Activated CD8-positive, alpha-beta memory T cell treated with anti-CD3 and anti-CD28 coated beads, Interleukin-2, amount 50 U/mL, for 1 hour (primary cell): ENCODE data around the gene CLDN16.

Experiments
- DNase-seq: peaks from one replicate; pipeline ENCODE4 v3.0.0-alpha.2; 2020; ENCODE audit errors: extremely low read depth

Gene CLDN16

DNA sequence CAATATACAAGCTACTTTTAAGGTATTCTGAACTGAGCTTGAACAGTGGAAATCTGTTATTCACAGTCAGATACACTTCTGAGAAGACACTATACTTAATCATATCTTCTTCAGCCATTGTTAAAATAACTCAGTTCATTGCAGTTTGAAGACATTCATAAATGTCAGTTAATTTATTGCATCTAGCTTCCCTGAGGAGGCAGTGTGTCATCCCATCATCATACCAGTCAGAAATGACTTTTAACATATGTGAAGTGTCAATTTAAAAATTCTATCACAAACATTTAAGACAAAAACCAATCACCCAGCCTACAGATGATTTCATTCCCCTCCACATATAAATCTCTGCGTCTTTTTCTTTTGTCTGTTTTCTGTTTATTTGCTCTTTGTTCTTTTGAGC lies 54.3 kb downstream of the CLDN16 start:
- DNase-seq: no peak

DNA sequence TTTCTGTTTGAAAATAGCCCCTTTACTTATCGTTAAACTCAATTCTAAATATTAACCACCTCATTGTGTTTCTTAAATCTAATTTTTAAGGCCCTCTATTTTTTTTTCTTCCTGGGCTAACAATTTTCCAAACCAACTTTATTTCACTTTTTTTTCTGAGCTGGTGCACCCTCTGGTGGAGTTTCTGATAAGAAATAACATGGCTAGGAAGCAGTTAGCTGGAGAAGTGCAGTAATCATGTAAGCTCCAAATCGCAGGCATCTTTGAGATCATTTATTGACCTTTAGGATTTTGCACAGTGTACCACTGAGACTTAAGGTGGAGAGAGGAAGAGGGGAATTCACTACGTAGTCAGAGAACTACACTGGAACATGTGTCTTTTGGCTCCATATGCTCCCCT lies 55.3 kb downstream of the CLDN16 start:
- DNase-seq: no peak

DNA sequence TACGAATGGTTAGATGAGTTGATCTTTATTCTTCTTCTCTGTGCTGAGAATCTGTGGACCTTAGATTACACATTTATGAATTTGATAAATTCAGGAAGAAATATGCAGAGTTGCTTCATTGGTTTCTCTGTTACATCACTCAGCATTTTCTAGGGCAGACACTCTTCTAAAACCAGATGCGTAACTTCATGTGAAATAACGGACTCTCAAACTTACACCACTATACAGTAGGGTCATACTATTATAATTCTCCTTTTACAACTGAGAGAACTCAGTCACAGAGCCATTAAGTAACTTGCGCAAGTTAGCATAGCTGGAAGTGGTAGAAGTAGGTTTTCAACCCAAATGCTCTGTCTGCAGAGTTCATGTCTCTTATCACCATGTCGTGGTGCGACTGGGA lies 56.0 kb downstream of the CLDN16 start:
- DNase-seq: no peak

DNA sequence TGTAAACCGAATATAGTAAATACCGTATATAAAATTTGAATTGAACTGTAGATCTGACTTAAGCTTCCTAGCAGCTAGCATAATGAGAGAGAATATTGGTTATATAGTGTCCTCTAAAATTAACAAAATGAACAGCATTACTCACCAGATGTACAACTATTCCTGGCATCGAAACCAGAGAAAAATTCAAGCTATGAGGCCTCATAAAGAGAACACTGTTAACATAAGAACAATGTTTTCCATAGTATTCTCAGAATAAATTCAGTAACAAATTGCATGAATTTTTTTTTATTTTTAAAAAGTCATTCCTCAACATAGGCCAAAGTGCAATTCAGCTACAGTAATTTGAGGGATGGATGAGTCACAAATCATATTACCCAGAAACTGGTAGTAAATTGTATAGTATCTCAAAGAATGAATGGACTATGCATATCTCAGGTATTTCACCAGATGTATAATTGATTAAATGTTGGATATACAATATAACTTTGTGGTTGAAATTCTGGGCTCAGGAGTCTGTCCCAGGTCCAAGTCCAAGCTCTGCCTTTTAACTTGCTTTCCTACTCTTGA lies 56.7 kb downstream of the CLDN16 start:
- no peak for DNase-seq

DNA sequence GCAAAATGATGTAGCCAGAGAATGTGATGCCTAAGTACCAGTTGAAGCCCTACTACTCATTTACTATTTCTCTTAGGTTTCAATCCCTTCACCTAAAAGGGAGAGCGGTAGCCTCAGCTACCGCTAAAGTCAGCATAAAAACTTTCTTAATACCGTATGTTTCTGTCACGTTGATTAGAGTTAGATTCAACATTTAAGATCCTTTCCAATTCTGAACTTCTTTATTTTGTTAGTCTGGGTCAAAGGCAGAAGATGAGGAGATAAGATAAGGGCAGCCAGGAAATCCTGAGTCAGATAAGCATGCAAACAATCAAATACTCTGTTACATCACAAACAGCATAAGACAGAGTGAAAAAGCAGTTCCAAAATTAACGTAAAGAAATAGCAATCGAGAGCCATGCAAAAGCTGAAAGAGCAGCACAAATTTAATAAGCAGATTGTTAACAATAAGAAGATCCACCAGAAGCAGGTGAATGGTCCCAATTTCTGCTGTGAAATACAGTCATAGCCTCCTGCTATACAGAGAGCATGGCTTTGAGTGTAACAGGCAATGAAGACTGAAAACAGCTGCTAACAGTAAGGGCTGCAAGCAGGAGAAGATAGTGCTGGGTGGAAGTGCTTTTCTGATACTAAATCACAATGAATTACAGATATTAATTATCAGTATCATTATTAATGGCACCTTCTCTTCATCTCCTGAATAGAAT lies 58.8 kb downstream of the CLDN16 start:
- no peak for DNase-seq

DNA sequence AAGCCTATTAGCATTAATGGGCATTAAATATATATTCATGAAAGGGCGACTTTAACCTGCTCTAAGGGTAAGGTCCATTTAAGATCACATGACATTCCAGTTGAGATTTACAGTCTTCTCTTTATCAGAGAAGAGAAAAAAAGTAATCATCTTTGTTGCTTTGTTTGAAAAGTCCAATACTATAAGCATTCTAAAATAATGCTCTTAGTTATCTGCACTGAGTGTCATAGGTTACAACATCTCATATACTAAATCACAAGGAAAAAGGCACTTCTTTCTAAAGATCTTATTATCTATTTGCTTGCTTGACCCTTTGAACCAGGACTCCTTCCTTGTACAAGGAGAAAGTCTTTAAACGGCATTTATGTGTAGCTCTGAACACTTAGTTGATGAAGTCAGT lies 60.3 kb downstream of the CLDN16 start:
- no peak for DNase-seq

DNA sequence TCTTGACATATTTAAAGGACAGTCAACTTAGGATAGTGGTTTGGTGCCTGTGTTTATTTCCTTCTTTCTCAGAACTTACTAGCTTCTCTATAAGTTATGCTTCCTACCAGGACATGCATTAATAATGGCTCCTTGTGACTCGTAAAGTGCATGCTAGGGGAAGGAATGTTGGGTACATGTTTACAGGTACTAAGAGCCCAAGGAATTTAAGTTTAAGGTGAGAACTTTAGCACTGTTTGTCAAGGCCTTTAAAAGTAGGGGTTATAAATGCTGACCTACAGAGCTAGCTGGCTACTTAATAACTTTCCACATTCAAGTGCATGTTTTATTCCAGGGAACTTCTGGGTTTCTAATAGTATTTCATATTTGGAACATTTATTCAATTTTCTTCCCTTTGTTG lies 61.8 kb downstream of the CLDN16 start, which contains the start of gene TMEM207:
TSS of gene TMEM207 (minus strand) at position 101 of the 400 bp plus-strand sequence. CDS start at position 9, 92 bp downstream.
- DNase-seq: no peak

DNA sequence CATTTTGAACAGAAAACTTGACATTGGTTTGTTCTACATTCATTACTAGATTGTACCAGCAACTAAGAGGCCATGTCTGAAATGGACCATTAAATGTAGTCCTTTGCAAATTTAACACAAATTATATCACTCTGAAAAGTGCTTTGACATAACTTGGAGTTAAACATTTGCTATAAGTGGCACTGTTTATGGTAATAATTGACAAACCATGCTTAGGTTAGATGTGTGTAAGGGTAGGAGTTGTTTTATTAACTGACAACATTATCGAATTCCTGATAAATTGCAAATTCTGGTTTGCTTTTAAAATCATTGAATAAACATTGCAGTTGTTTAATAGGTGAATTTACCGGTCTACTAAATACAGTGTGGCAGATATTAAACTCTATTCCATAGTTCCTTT lies 67.9 kb downstream of the CLDN16 start:
- DNase-seq: no peak

DNA sequence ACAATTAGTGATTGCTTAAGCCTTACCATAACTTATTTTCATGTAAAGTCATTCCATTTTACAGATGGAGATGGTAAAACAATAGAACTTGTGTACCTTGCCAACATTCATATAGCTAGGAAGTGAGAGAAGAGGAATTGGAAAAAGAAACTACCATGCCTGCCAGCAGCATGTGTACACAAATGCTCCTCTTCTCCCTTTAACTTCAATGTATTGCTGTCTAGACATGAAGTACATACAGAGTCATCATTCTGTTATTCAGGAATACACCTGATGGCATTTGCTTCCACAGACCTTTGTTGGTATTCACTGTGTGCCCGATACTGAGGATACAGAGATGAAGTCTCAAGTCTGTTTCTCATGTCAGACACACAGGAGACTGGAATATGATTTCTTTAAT lies 68.8 kb downstream of the CLDN16 start:
- no peak for DNase-seq

DNA sequence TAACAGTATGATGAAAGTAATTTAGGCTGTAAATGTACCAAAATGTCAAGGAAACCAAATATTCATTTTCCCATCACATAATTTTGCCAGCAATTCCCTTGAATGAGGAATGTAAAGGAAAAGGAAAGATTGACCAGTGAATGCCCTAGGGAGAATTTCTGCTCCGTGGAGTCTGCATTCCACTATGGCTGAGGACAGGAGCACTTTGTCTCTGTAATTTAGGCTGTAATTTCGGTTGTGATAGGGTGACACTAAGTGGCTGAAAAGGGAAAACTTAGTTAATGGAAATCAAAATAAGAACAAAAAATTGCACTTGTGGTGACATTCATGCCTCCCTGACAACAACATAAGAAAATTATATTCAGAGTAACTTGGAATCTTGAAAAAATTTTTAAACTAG lies 70.1 kb downstream of the CLDN16 start:
- DNase-seq: no peak
